RWPE1 (cell line): ENCODE data around the gene SMIM45.

Experiments
- CTCF ChIA-PET: fragments of 350-600 bp; sonication (Branson Sonifier 250); formaldehyde crosslinking; extraction: SDS; loops from one replicate; lab custom pipeline; 2021; lab: Yijun Ruan, JAX
- POLR2A ChIA-PET: fragments of 400-600 bp; formaldehyde crosslinking; extraction: SDS; loops from one replicate; lab custom pipeline; 2020; ENCODE audit warnings: antibody characterized with exemption; ENCODE audit not compliant: low non-redundant PET; lab: Yijun Ruan, JAX
- DNase-seq: peaks from one replicate; pipeline ENCODE4 v3.0.0; 2012; ENCODE audit warnings: low spot score
- H3K27ac ChIP-seq: fragments of 450-650 bp; 2 replicates; pipeline ENCODE4 v1.5.1; 2017
- CTCF ChIP-seq: fragments of 450-650 bp; conservative IDR thresholded peaks from 2 replicates; pipeline ENCODE4 v1.5.1; 2017; ENCODE audit warnings: low read depth, mild to moderate bottlenecking

SMIM45 gene

DNA sequence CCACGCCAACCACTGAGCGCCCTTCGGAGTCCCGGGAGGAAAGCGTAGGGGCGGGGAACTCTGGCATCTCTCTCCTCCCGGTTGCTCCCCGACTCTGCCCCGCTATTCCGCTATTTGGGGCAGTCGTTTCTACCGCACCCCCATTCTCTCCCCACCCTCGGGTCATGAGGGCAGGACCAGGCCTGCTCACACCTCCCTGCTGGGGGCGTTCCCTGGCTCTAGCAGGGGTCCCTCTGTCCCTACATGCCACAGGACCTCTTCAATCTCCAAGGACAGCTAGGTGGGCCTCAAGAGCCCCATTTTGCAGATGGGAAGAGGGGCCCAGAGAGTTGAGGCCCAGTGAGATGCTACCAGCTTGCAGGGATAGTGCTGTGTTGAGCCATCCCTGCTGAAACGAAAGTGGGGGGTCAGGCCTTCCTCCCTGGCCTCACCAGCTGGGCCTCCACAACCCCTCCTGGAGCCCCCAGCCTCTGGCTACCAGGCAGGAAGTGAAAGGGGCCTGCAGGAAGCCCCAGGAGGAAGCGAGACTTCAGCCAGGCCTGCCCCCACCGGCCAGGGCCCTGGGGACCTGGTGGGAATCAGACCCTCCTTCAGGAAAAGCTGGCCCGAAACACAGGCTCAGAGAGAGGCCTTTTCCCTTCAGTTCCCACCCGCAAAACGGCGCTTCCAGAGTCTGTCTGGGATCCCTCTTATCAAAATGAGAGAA, 31.5 kb upstream of the SMIM45 start:
- no peak overlapping the region for H3K27ac ChIP-seq
- POLR2A ChIA-PET = no interaction called here
- no peak for DNase-seq
- no peak for TF ChIP-seq CTCF
- CTCF ChIA-PET = no interaction called here

- POLR2A ChIA-PET = no interaction called here
- CTCF ChIA-PET = no interaction called here
- H3K27ac ChIP-seq = no peak overlapping the region
- no peak for TF ChIP-seq CTCF
- no peak for DNase-seq
Observed at GRCh38 chr22:41922328-41922727, 29.6 kb upstream of the SMIM45 start.

DNA sequence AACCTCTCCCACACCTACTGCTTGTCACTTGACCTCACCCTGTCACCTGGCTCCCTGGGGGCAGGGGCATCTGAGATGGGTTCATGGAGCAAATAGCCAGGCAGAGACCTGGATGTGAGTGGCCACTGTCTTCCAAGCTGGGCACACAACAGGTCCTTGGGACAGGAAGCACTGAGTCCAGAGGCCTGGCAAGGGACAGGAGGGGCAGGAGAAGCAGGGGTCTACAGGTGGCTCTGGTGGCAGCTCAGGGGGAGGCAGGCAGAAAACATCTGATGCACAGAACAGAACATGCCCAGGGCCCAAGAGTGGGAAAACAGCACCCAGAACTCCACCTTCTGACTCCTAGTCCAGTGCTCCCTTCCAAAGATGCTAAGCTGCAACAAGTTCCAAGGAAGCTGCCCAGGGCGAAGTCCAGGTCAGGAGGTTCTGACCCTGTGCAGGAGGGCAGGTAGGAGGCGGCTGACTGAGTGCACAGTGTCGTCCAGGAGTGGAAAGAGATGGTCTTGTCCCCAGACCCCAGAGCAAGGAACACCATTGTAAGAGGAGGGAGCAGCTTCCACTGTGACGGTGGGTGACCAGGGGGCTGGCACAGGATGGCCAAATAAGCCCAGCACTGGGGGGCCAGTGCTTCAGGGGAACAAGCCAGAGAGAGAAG, 28.9 kb upstream of the SMIM45 start:
- no peak for DNase-seq
- H3K27ac ChIP-seq = no peak overlapping the region
- no peak for TF ChIP-seq CTCF
- ChIA-PET POLR2A (no interaction called here), CTCF (interaction anchor here (0.6 kb wide), 1 partner anchor 18 kb away, joined by 3 read pairs; no protein-coding TSS in a partner anchor)

DNA sequence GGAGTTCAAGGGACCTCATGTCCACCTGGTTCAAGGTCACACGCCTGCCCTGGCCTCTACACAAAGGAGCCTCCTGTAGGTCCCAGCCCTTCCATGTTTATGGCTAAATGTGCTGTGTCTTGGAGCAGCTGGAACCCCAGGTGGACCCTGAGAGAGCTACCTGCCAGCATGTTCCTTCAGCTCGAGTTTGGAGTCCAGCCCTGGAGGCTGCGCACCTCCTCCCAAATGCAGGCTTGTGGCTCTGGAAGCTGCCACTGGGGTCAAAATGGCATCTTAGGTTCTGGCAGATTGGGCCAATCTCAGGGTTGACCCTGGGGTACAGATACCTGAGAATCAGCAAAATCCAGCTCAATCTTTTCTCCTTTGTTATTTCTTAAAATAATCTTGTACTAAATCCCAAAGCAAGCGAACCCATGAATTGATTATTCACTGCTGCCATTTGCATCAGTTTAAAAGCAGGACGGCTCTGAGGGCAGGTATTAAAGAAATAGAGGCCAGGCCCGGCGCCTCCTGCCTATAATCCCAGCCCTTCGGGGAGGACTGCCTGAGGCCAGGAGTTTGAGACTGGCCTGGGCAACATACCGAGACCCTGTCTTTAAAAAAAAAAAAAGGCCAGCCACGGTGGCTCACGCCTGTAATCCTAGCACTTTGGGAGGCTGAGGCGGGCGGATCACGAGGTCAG, 28.2 kb upstream of the SMIM45 start:
- no peak overlapping the region for H3K27ac ChIP-seq
- no peak for TF ChIP-seq CTCF
- CTCF ChIA-PET = interaction anchor here (0.6 kb wide), 1 partner anchor 17 kb away, joined by 3 read pairs; no protein-coding TSS in a partner anchor
- no peak for DNase-seq
- POLR2A ChIA-PET = no interaction called here

GRCh38 chr22:41925783-41926460, 26.0 kb upstream of the SMIM45 start:
- POLR2A ChIA-PET = no interaction called here
- peak; percentile 69 for TF ChIP-seq CTCF
- no peak overlapping the region for H3K27ac ChIP-seq
- DNase-seq = no peak
- CTCF ChIA-PET = interaction anchor here (0.5 to 1.3 kb wide), 7 partner anchors 12 to 1190 kb away, joined by 3 to 7 read pairs (median 4); no protein-coding TSS in a partner anchor

- POLR2A ChIA-PET = no interaction called here
- H3K27ac ChIP-seq = no peak overlapping the region
Observed at GRCh38 chr22:41927813-41928212, 24.1 kb upstream of the SMIM45 start.

More at GRCh38 chr22:41927813-41928212, 24.1 kb upstream of the SMIM45 start:
- DNase-seq = no peak
- CTCF ChIA-PET = no interaction called here
- TF ChIP-seq CTCF = no peak
